H1 (cell line): ENCODE results near the gene STARD4. TPM values are rescaled to one million over a fixed set of nuclear protein-coding genes. Genes with fewer than 3 reads are reported as not detected.
A peak's percentile ranks its signal among the peaks of the same experiment; 100 is the strongest.

Source experiments
- CTCF ChIA-PET: fragments of 300-600 bp; sonication (Branson Sonifier 250); formaldehyde crosslinking; loops from one replicate; lab custom pipeline; 2021; ENCODE audit not compliant: partially characterized antibody; lab: Charles Lee
- POLR2A ChIA-PET: fragments of 300-600 bp; sonication (Branson Sonifier 250); formaldehyde crosslinking; loops from one replicate; lab custom pipeline; 2021; ENCODE audit warnings: inconsistent platforms; ENCODE audit not compliant: partially characterized antibody; lab: Charles Lee
- DNase-seq, 2 experiments: peaks; one replicate each; pipeline versions ENCODE4 v3.0.0 to v3.0.0-alpha.2; 2010 to 2022; ENCODE audit warnings: low spot score in 2 of 2, low read depth in 1 of 2, mixed read lengths in 1 of 2
- FAIRE-seq: peaks from 2 replicates; lab custom pipeline; 2011; peaks lifted over from hg19 to GRCh38; lab: Jason Lieb, UNC
- H2AFZ ChIP-seq: 2 replicates; pipeline ENCODE4 v1.8.1; 2012; ENCODE audit warnings: low read length, inconsistent platforms
- H2AK5ac ChIP-seq: 2 replicates; pipeline ENCODE4 v1.6.1; 2013; ENCODE audit warnings: low read depth, low read length
- H2BK120ac ChIP-seq: replicated peaks from 2 replicates; pipeline ENCODE3; 2013; ENCODE audit warnings: low read depth, low read length, inconsistent platforms
- H2BK12ac ChIP-seq: 2 replicates; pipeline ENCODE4 v1.6.1; 2013; ENCODE audit warnings: low read depth, low read length
- H2BK15ac ChIP-seq: 2 replicates; pipeline ENCODE4 v1.6.1; 2013; ENCODE audit warnings: low read length
- H2BK20ac ChIP-seq: 2 replicates; pipeline ENCODE4 v1.6.1; 2013; ENCODE audit warnings: low read length
- H2BK5ac ChIP-seq: 2 replicates; pipeline ENCODE4 v1.6.1; 2013; ENCODE audit warnings: low read depth, low read length
- H3K14ac ChIP-seq: 2 replicates; pipeline ENCODE4 v1.6.1; 2013; ENCODE audit warnings: inconsistent platforms; ENCODE audit not compliant: insufficient read length
- H3K18ac ChIP-seq: 2 replicates; pipeline ENCODE4 v1.6.1; 2013; ENCODE audit warnings: low read length; ENCODE audit errors: extremely low read depth
- H3K23ac ChIP-seq: 2 replicates; pipeline ENCODE4 v1.6.1; 2013; ENCODE audit warnings: inconsistent platforms; ENCODE audit not compliant: insufficient read length
- H3K23me2 ChIP-seq: 2 replicates; pipeline ENCODE4 v1.6.1; 2013; ENCODE audit warnings: low read depth, low read length
- H3K27ac ChIP-seq: 2 replicates; pipeline ENCODE4 v1.6.1; 2011; ENCODE audit warnings: low read depth, low read length, inconsistent platforms
- H3K27me3 ChIP-seq, 4 experiments: replicated peaks in 1 of 4; 1 replicate in 1 of 4; 2 replicates in 3 of 4; pipeline versions ENCODE4 v1.6.1 to v1.8.1; 2011 to 2013; ENCODE audit warnings: low read length in 3 of 4, mild to moderate bottlenecking in 3 of 4, inconsistent platforms in 2 of 4, mixed read lengths in 2 of 4, moderate library complexity in 1 of 4; ENCODE audit not compliant: control insufficient read depth in 3 of 4, insufficient read depth in 3 of 4; ENCODE audit errors: extremely low read depth in 1 of 4
- H3K36me3 ChIP-seq, 4 experiments: 2 replicates each; pipeline versions ENCODE4 v1.6.1 to v1.8.1; 2011 to 2013; ENCODE audit warnings: mild to moderate bottlenecking in 4 of 4, low read length in 3 of 4, moderate library complexity in 2 of 4, control low read depth in 1 of 4, inconsistent platforms in 1 of 4; ENCODE audit not compliant: insufficient read depth in 4 of 4, control insufficient read depth in 2 of 4
- H3K4ac ChIP-seq: replicated peaks from 2 replicates; pipeline ENCODE3; 2013; ENCODE audit warnings: low read length, low read depth, mixed read lengths, inconsistent platforms; ENCODE audit not compliant: insufficient read length
- H3K4me1 ChIP-seq, 4 experiments: replicated peaks in 1 of 4; 1 replicate in 1 of 4; 2 replicates in 3 of 4; pipeline versions ENCODE4 v1.6.1 to v1.8.1; 2011 to 2013; ENCODE audit warnings: low read length in 3 of 4, inconsistent platforms in 2 of 4, mixed read lengths in 1 of 4; ENCODE audit not compliant: insufficient read depth in 4 of 4, control insufficient read depth in 3 of 4
- H3K4me2 ChIP-seq, 2 experiments: 2 replicates each; pipeline versions ENCODE4 v1.6.1 to v1.8.1; 2011 to 2013; ENCODE audit warnings: low read depth in 2 of 2, low read length in 2 of 2, control low read depth in 1 of 2, inconsistent platforms in 1 of 2, mild to moderate bottlenecking in 1 of 2; ENCODE audit not compliant: insufficient read depth in 1 of 2
- H3K4me3 ChIP-seq, 4 experiments: fragments of 200-600, 300-600 bp in 1 of 4; sonication (generic), shearing (Covaris generic), sonication (Bioruptor Twin) in 1 of 4; 2 replicates each; pipeline versions ENCODE4 v1.5.1 to v1.8.1; 2011 to 2016; ENCODE audit warnings: low read length in 4 of 4, low read depth in 3 of 4, control low read depth in 2 of 4, inconsistent platforms in 2 of 4, mild to moderate bottlenecking in 2 of 4, mixed read lengths in 1 of 4, moderate library complexity in 1 of 4; ENCODE audit not compliant: insufficient read depth in 2 of 4; ENCODE audit errors: extremely low read depth in 1 of 4
- H3K56ac ChIP-seq: replicated peaks from 2 replicates; pipeline ENCODE3; 2013; ENCODE audit warnings: low read depth, mild to moderate bottlenecking, mixed read lengths, low read length, inconsistent platforms; ENCODE audit not compliant: insufficient read length
- H3K79me1 ChIP-seq: 2 replicates; pipeline ENCODE4 v1.6.1; 2013; ENCODE audit warnings: low read depth, low read length, control low read depth
- H3K79me2 ChIP-seq, 2 experiments: 2 replicates each; pipeline versions ENCODE4 v1.6.1 to v1.8.1; 2012 to 2013; ENCODE audit warnings: low read length in 2 of 2, mild to moderate bottlenecking in 2 of 2, inconsistent platforms in 1 of 2; ENCODE audit not compliant: insufficient read depth in 2 of 2, control insufficient read depth in 1 of 2
- H3K9ac ChIP-seq, 4 experiments: replicated peaks in 1 of 4; 1 replicate in 1 of 4; 2 replicates in 3 of 4; pipeline versions ENCODE4 v1.6.1 to v1.8.1; 2011 to 2013; ENCODE audit warnings: low read depth in 3 of 4, low read length in 3 of 4, control low read depth in 2 of 4, mild to moderate bottlenecking in 2 of 4, moderate library complexity in 2 of 4, inconsistent platforms in 1 of 4; ENCODE audit errors: extremely low read depth in 1 of 4
- H3K9me3 ChIP-seq, 2 experiments: 2 replicates each; pipeline versions ENCODE4 v1.6.1 to v1.8.1; 2012 to 2013; ENCODE audit warnings: mild to moderate bottlenecking in 2 of 2, moderate library complexity in 2 of 2, control low read depth in 1 of 2, inconsistent platforms in 1 of 2, low read depth in 1 of 2, low read length in 1 of 2, mixed read lengths in 1 of 2; ENCODE audit not compliant: insufficient read depth in 2 of 2
- H4K20me1 ChIP-seq, 2 experiments: replicated peaks in 1 of 2; 2 replicates each; pipeline versions ENCODE3 to v1.8.1; 2011 to 2013; ENCODE audit warnings: inconsistent platforms in 2 of 2, low read length in 2 of 2, mild to moderate bottlenecking in 1 of 2; ENCODE audit not compliant: insufficient read depth in 2 of 2, control insufficient read depth in 1 of 2
- H4K5ac ChIP-seq: 2 replicates; pipeline ENCODE4 v1.6.1; 2013; ENCODE audit warnings: low read length, low read depth, mixed read lengths, inconsistent platforms; ENCODE audit not compliant: insufficient read length
- H4K8ac ChIP-seq: 2 replicates; pipeline ENCODE4 v1.8.0; 2013; ENCODE audit warnings: mild to moderate bottlenecking, moderate library complexity, low read length, inconsistent platforms; ENCODE audit not compliant: insufficient read depth; ENCODE audit errors: extremely low read depth
- H4K91ac ChIP-seq: replicated peaks from 2 replicates; pipeline ENCODE3; 2013; ENCODE audit warnings: low read length, mixed read lengths, inconsistent platforms; ENCODE audit not compliant: insufficient read length
- ASH2L ChIP-seq: fragments of 200-600, 300-600 bp; sonication (generic); IDR thresholded peaks from one replicate; pipeline ENCODE4 v1.7.1; 2017; ENCODE audit warnings: low read length
- BRCA1 ChIP-seq: IDR thresholded peaks from 2 replicates; pipeline ENCODE4 v1.6.1; 2012; ENCODE audit warnings: low read depth, low read length, improper control_type of control experiment
- CHD2 ChIP-seq: IDR thresholded peaks from 2 replicates; pipeline ENCODE4 v1.6.1; 2012; ENCODE audit warnings: low read length, improper control_type of control experiment
- GABPA ChIP-seq: IDR thresholded peaks from 2 replicates; pipeline ENCODE4 v1.6.1; 2011; ENCODE audit warnings: mild to moderate bottlenecking, low read length, moderate library complexity, borderline replicate concordance; ENCODE audit not compliant: insufficient read depth
- JUN ChIP-seq: IDR thresholded peaks from 2 replicates; pipeline ENCODE4 v1.6.1; 2011; ENCODE audit warnings: low read depth, mild to moderate bottlenecking, improper control_type of control experiment, low read length
- RFX5 ChIP-seq: IDR thresholded peaks from 2 replicates; pipeline ENCODE4 v1.6.1; 2011; ENCODE audit warnings: low read depth, low read length, improper control_type of control experiment, borderline replicate concordance
- SAP30 ChIP-seq: fragments of 300-600 bp; sonication (generic); IDR thresholded peaks from 2 replicates; pipeline ENCODE4 v1.7.1; 2012; ENCODE audit warnings: low read length, moderate library complexity, mild to moderate bottlenecking, inconsistent platforms; ENCODE audit not compliant: insufficient read depth, insufficient replicate concordance
- SP2 ChIP-seq: IDR thresholded peaks from 2 replicates; pipeline ENCODE4 v1.6.1; 2012; ENCODE audit warnings: mild to moderate bottlenecking, low read length, inconsistent platforms
- SP4 ChIP-seq: IDR thresholded peaks from 2 replicates; pipeline ENCODE4 v1.6.1; 2012; ENCODE audit warnings: low read length, inconsistent platforms
- SRF ChIP-seq: IDR thresholded peaks from 2 replicates; pipeline ENCODE4 v1.6.1; 2011; ENCODE audit warnings: mild to moderate bottlenecking, low read depth, low read length, moderate library complexity
- WGBS, 2 experiments: shearing (Covaris generic) in 1 of 2; methylation state at CpG; one replicate each; pipeline versions ENCODE4 v1.1.6 to v1.1.7; 2013 to 2015; ENCODE audit warnings: low lambda C conversion rate in 2 of 2, mixed read lengths in 2 of 2, inconsistent platforms in 1 of 2, low coverage in 1 of 2, missing lambda C conversion rate in 1 of 2; ENCODE audit not compliant: insufficient replicate concordance in 2 of 2, insufficient coverage in 1 of 2, insufficient read length in 1 of 2; ENCODE audit errors: extremely low coverage in 1 of 2, missing lambda C conversion rate in 1 of 2; 5-methylcytosine and 5-hydroxymethylcytosine counted together
- polyA plus RNA-seq, 7 experiments: library from polyadenylated mRNA; depleted of rRNA in 3 of 7; stranded (reverse) in 5 of 7; unstranded in 2 of 7; fragments of >200 nt in 5 of 7; fragments of 200-250 nt in 2 of 7; gene quantifications; 1 replicate in 5 of 7; 2 replicates in 1 of 7; 4 replicates in 1 of 7; pipeline versions ENCODE4 v1.2.1 to v1.2.3, GENCODE V29; 2011 to 2013; ENCODE audit warnings: missing spikeins in 2 of 7, mixed read lengths in 2 of 7
- total RNA-seq: library from RNA; stranded (reverse); fragmentation: NEBNext Ultra II Directional; extraction: Animal tissue kit (Norgen Biotek cat#: 25700); gene quantifications from 2 replicates; pipeline ENCODE4 v1.2.1, GENCODE V29; 2021
- TF ChIP-seq, protein P1 (sequence below): IDR thresholded peaks from 2 replicates; pipeline ENCODE4 v1.6.1; 2012; ENCODE audit warnings: low read length, inconsistent platforms

The STARD4 gene
- total and polyA plus RNA-seq, 2 of the 8 experiments (the other 6 are each of a cell fraction or from before 2014, with no cell fraction given): 10.8 to 47.9 TPM

GRCh38 chr5:111511174-111511830, 1.0 kb downstream of the STARD4 start:
- DNase-seq (no peak), FAIRE-seq (no peak)
- Histone ChIP-seq H4K91ac (no peak overlapping the region), H2BK12ac (no peak overlapping the region), H2BK120ac (no peak overlapping the region), H2AK5ac (no peak overlapping the region), H3K9me3 (no peaks in the 10 kb centered on the region), H3K56ac (no peak overlapping the region), H3K14ac (no peak overlapping the region), H3K4me2 (peak overlapping the region; percentile 74 to 99), H4K5ac (no peak overlapping the region), H2BK5ac (no peak overlapping the region), H3K23ac (no peak overlapping the region), H2BK15ac (no peak overlapping the region), H3K27me3 (no peaks in the 10 kb centered on the region), H3K27ac (no peak overlapping the region), H3K4me1 (peaks cover 0 to 11% (median 4%) of the 10 kb centered on the region in 4 experiments; a peak in 3 of 7 replicates), H3K9ac (peak overlapping the region in 3 of 4 experiments; percentile 59 to 83 (median 78); a peak in 1 of 7 replicates), H4K8ac (no peak overlapping the region), H3K36me3 (peaks cover 0 to 5% (median 0%) of the 10 kb centered on the region in 4 experiments; a peak in 2 of 8 replicates), H3K18ac (no peak overlapping the region), H2BK20ac (no peak overlapping the region), H3K79me1 (no peaks in the 10 kb centered on the region), H3K4me3 (peak overlapping the region; percentile 83 to 96 (median 92)), H3K4ac (no peak overlapping the region), H3K79me2 (peaks cover 0 to 58% of the 10 kb centered on the region in 2 experiments; a peak in 3 of 4 replicates), H3K23me2 (peaks cover 4% of the 10 kb centered on the region), H2AFZ (no peak overlapping the region), H4K20me1 (peaks cover 2 to 6% of the 10 kb centered on the region in 2 experiments)
- CTCF ChIA-PET: interaction anchor here (0.7 to 4.8 kb wide), 7 partner anchors 20 to 599 kb away, joined by 3 to 27 read pairs (median 4); no protein-coding TSS in a partner anchor
- 6% methylated on average over 2 of the region's 2 CpGs; no CpG with 5 or more reads in 1 of the 2 experiments for WGBS, 2 experiments
- POLR2A ChIA-PET: interaction anchor here (0.6 to 2.0 kb wide), 5 partner anchors 247 to 650 kb away, joined by 3 to 12 read pairs (median 4); partner anchors contain the start of gene CAMK4
- TF ChIP-seq SP2 (no peak), ASH2L (no peak), SP4 (no peak), CHD2 (no peak), BRCA1 (no peak), SRF (no peak), GABPA (no peak), JUN (no peak), SAP30 (no peak), RFX5 (no peak)
- TF ChIP-seq, protein P1, sequence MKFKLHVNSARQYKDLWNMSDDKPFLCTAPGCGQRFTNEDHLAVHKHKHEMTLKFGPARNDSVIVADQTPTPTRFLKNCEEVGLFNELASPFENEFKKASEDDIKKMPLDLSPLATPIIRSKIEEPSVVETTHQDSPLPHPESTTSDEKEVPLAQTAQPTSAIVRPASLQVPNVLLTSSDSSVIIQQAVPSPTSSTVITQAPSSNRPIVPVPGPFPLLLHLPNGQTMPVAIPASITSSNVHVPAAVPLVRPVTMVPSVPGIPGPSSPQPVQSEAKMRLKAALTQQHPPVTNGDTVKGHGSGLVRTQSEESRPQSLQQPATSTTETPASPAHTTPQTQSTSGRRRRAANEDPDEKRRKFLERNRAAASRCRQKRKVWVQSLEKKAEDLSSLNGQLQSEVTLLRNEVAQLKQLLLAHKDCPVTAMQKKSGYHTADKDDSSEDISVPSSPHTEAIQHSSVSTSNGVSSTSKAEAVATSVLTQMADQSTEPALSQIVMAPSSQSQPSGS: no peak
